Astrocyte (in vitro differentiated cells and primary cell): Measurements from ENCODE around the gene EVX1. TPM values are rescaled to one million over a fixed set of nuclear protein-coding genes. Genes with fewer than 3 reads are reported as not detected.
A peak's percentile ranks its signal among the peaks of the same experiment; 100 is the strongest.

Source experiments
- DNase-seq: peaks from one replicate; pipeline ENCODE4 v3.0.0-alpha.2; 2010; ENCODE audit warnings: low read depth
- FAIRE-seq: peaks from 2 replicates; lab custom pipeline; 2011; peaks lifted over from hg19 to GRCh38; lab: Jason Lieb, UNC
- H2AFZ ChIP-seq: 2 replicates; pipeline ENCODE4 v1.6.0; 2012; ENCODE audit warnings: low read depth, low read length, inconsistent platforms
- H3K27ac ChIP-seq: 2 replicates; pipeline ENCODE4 v1.5.1; 2011; ENCODE audit warnings: low read depth, low read length, inconsistent platforms
- H3K27me3 ChIP-seq: 2 replicates; pipeline ENCODE4 v1.6.0; 2011; ENCODE audit warnings: low read length, inconsistent platforms; ENCODE audit not compliant: insufficient read depth
- H3K36me3 ChIP-seq: 2 replicates; pipeline ENCODE4 v1.5.1; 2011; ENCODE audit warnings: low read length, inconsistent platforms; ENCODE audit not compliant: insufficient read depth
- H3K4me1 ChIP-seq: 2 replicates; pipeline ENCODE4 v1.5.1; 2011; ENCODE audit warnings: low read length, inconsistent platforms; ENCODE audit not compliant: insufficient read depth
- H3K4me2 ChIP-seq: 2 replicates; pipeline ENCODE4 v1.6.0; 2012; ENCODE audit warnings: low read length, inconsistent platforms
- H3K4me3 ChIP-seq: 2 replicates; pipeline ENCODE4 v1.5.1; 2011; ENCODE audit warnings: low read depth, mild to moderate bottlenecking, low read length, inconsistent platforms; ENCODE audit not compliant: insufficient read depth
- H3K79me2 ChIP-seq: 2 replicates; pipeline ENCODE4 v1.6.0; 2012; ENCODE audit warnings: mild to moderate bottlenecking, low read length, inconsistent platforms; ENCODE audit not compliant: insufficient read depth
- H3K9ac ChIP-seq: 2 replicates; pipeline ENCODE4 v1.6.0; 2012; ENCODE audit warnings: mild to moderate bottlenecking, low read length, inconsistent platforms
- H3K9me3 ChIP-seq: 2 replicates; pipeline ENCODE4 v1.5.1; 2012; ENCODE audit warnings: low read depth, mild to moderate bottlenecking, low read length, inconsistent platforms; ENCODE audit not compliant: insufficient read depth
- H4K20me1 ChIP-seq: 2 replicates; pipeline ENCODE4 v1.6.0; 2012; ENCODE audit warnings: low read length, inconsistent platforms; ENCODE audit not compliant: insufficient read depth
- H3K27ac Mint-ChIP-seq: one replicate; pipeline ENCODE4 v1.8.0; 2021; ENCODE audit warnings: mild to moderate bottlenecking, mixed read lengths; ENCODE audit not compliant: unreplicated experiment
- H3K27me3 Mint-ChIP-seq: one replicate; pipeline ENCODE4 v1.8.0; 2021; ENCODE audit warnings: low read depth, mixed read lengths; ENCODE audit not compliant: unreplicated experiment
- H3K36me3 Mint-ChIP-seq: one replicate; pipeline ENCODE4 v1.8.0; 2021; ENCODE audit warnings: low read depth, mixed read lengths; ENCODE audit not compliant: unreplicated experiment
- H3K4me1 Mint-ChIP-seq: one replicate; pipeline ENCODE4 v1.8.0; 2021; ENCODE audit warnings: low read depth, mixed read lengths; ENCODE audit not compliant: unreplicated experiment
- H3K4me3 Mint-ChIP-seq: one replicate; pipeline ENCODE4 v1.8.0; 2021; ENCODE audit warnings: mild to moderate bottlenecking, moderate library complexity, mixed read lengths; ENCODE audit not compliant: unreplicated experiment
- H3K9me3 Mint-ChIP-seq: one replicate; pipeline ENCODE4 v1.8.0; 2021; ENCODE audit warnings: mild to moderate bottlenecking, mixed read lengths; ENCODE audit not compliant: unreplicated experiment
- CTCF ChIP-seq: IDR thresholded peaks from 2 replicates; pipeline ENCODE4 v1.5.1; 2011; ENCODE audit warnings: low read depth, mild to moderate bottlenecking, inconsistent platforms, low read length, moderate library complexity; ENCODE audit not compliant: insufficient read depth
- EZH2 ChIP-seq: IDR thresholded peaks from 2 replicates; pipeline ENCODE4 v1.6.1; 2012; ENCODE audit warnings: mild to moderate bottlenecking, low read length, inconsistent platforms; ENCODE audit not compliant: insufficient read depth
- total RNA-seq: library from RNA; stranded (reverse); gene quantifications from 2 replicates; pipeline ENCODE4 v1.2.1, GENCODE V29; 2021

The EVX1 gene
- total RNA-seq, 1 donor from 2014 or later: not detected

GRCh38 chr7:27214239-27214950, 28.2 kb upstream of the EVX1 start:
- peaks cover 90% of the 10 kb centered on the region for H3K27me3 Mint-ChIP-seq
- Histone ChIP-seq H3K36me3 (no peaks in the 10 kb centered on the region), H4K20me1 (peaks cover 3% of the 10 kb centered on the region), H3K79me2 (no peaks in the 10 kb centered on the region), H3K27me3 (peaks cover 89% of the 10 kb centered on the region), H2AFZ (no peak overlapping the region), H3K9me3 (no peaks in the 10 kb centered on the region), H3K9ac (no peak overlapping the region), H3K27ac (no peak overlapping the region), H3K4me1 (peaks cover 5% of the 10 kb centered on the region), H3K4me3 (no peak overlapping the region), H3K4me2 (no peak overlapping the region)
- peaks cover 3% of the 10 kb centered on the region for H3K36me3 Mint-ChIP-seq
- no peaks in the 10 kb centered on the region for H3K4me1 Mint-ChIP-seq
- peak overlapping the region; percentile 68 for H3K4me3 Mint-ChIP-seq
- TF ChIP-seq CTCF (no peak), EZH2 (no peak)
- H3K9me3 Mint-ChIP-seq: peaks cover 7% of the 10 kb centered on the region
- FAIRE-seq: no peak
- H3K27ac Mint-ChIP-seq: peak overlapping the region; percentile 80
- DNase-seq: no peak

GRCh38 chr7:27215356-27215755, 27.2 kb upstream of the EVX1 start:
- no peak overlapping the region for H3K4me3 ChIP-seq
- H3K79me2 ChIP-seq: no peaks in the 10 kb centered on the region
- no peak overlapping the region for H3K4me3 Mint-ChIP-seq
- H3K4me2 ChIP-seq: no peak overlapping the region
- peaks cover 89% of the 10 kb centered on the region for H3K27me3 ChIP-seq
- TF ChIP-seq EZH2 (no peak), CTCF (no peak)
- peaks cover 9% of the 10 kb centered on the region for H3K9me3 Mint-ChIP-seq
- H2AFZ ChIP-seq: no peak overlapping the region
- peaks cover 3% of the 10 kb centered on the region for H3K9me3 ChIP-seq
- FAIRE-seq (no peak), DNase-seq (no peak)
- H4K20me1 ChIP-seq: peaks cover 3% of the 10 kb centered on the region
- H3K27ac Mint-ChIP-seq: no peak overlapping the region
- peaks cover 5% of the 10 kb centered on the region for H3K4me1 ChIP-seq
- H3K9ac ChIP-seq: no peak overlapping the region
- no peaks in the 10 kb centered on the region for H3K4me1 Mint-ChIP-seq
- peaks cover 3% of the 10 kb centered on the region for H3K36me3 Mint-ChIP-seq
- H3K27me3 Mint-ChIP-seq: peaks cover 88% of the 10 kb centered on the region
- no peaks in the 10 kb centered on the region for H3K36me3 ChIP-seq
- H3K27ac ChIP-seq: no peak overlapping the region

GRCh38 chr7:27217951-27218350, 24.7 kb upstream of the EVX1 start:
- FAIRE-seq: no peak
- peaks cover 6% of the 10 kb centered on the region for H3K9me3 ChIP-seq
- TF ChIP-seq EZH2 (no peak), CTCF (no peak)
- DNase-seq: no peak
- Mint-ChIP-seq H3K9me3 (peaks cover 11% of the 10 kb centered on the region), H3K4me3 (no peak overlapping the region), H3K27me3 (peaks cover 85% of the 10 kb centered on the region), H3K27ac (no peak overlapping the region), H3K36me3 (peaks cover 3% of the 10 kb centered on the region), H3K4me1 (no peaks in the 10 kb centered on the region)
- no peak overlapping the region for H3K9ac ChIP-seq
- no peak overlapping the region for H3K27ac ChIP-seq
- H3K4me1 ChIP-seq: no peaks in the 10 kb centered on the region
- no peak overlapping the region for H3K4me3 ChIP-seq
- peaks cover 3% of the 10 kb centered on the region for H4K20me1 ChIP-seq
- H3K27me3 ChIP-seq: peaks cover 88% of the 10 kb centered on the region
- H3K79me2 ChIP-seq: no peaks in the 10 kb centered on the region
- no peak overlapping the region for H2AFZ ChIP-seq
- H3K4me2 ChIP-seq: no peak overlapping the region
- no peaks in the 10 kb centered on the region for H3K36me3 ChIP-seq
